ENCODE measurements around the gene ECI2. TPM values are rescaled to one million over a fixed set of nuclear protein-coding genes. Genes with fewer than 3 reads are reported as not detected.
A peak's percentile ranks its signal among the peaks of the same experiment; 100 is the strongest.
"Not testable (repeated sequence)": the region's sequence is repeated elsewhere in the genome, so short reads cannot be mapped to it uniquely, and the experiment has no call there.

ECI2 gene
- polyA plus RNA-seq, 3 donors from 2014 or later: 37.0 to 61.3 (median 43.3) TPM

DNA sequence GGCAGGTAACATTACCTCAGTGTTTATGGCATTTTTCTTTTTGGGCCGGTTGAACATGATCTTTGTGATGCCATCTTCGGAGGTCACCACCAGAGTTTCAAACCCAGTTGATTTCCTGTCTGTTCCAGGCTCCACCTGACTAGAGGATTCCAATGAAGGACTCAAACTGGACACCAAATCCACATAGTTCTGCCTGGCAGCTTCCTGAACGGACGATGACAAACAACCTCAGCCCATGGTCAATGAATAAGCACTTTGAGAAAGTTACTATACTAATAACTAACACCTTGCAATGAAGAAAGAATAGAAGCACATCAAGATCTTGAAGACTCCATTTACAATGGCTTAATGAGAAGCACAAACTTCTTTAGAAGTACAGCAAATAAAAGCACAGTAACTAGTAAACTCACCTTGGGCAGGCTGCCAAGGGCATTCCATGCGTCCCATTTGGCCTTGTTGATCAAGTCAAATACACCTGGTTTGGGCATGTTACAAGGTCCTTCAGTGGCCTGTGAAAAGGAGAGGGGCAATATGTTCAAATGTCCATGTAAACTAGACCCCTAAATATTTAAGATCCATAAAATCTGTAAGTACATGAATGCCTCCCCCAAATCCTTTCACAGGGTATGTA, 4.9 kb downstream of the ECI2 start:
- peaks cover 16 to 21% of the 10 kb centered on the region in 2 donors for H3K4me1 Mint-ChIP-seq
- no peak for DNase-seq
- H3K36me3 Mint-ChIP-seq: peaks cover 22 to 59% (median 29%) of the 10 kb centered on the region in 3 donors
- H3K27me3 Mint-ChIP-seq (ENCODE audit: low read depth in 3 of 3): peaks cover 0 to 6% (median 3%) of the 10 kb centered on the region in 3 donors
- H3K4me3 Mint-ChIP-seq: no peak overlapping the region
- H3K27ac Mint-ChIP-seq: no peak overlapping the region
- H3K9me3 Mint-ChIP-seq: no peaks in the 10 kb centered on the region

DNA sequence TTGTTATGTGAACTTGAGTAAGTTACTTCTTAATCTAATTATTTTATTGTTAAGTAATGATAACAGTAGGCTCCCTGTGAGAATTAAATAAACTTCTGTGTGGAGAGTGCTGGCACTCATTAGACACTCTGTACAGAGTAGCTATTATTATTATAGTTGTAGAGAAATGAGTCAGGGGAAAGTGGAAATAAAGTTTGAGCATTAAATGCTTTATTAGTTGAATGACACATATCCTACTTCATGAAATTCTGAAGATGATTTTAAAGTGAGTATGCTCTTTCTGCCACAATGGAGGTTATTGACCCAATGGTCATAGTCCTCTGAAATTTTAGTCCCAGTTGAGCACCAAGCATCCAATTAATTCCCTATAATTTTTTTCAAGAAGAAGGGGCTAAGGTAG, 5.9 kb downstream of the ECI2 start:
- Mint-ChIP-seq H3K9me3 (no peaks in the 10 kb centered on the region), H3K4me1 (peaks cover 12 to 16% of the 10 kb centered on the region in 2 donors), H3K27ac (no peak overlapping the region), H3K4me3 (no peak overlapping the region), H3K27me3 (ENCODE audit: low read depth in 3 of 3) (peaks cover 0 to 4% (median 3%) of the 10 kb centered on the region in 3 donors), H3K36me3 (peaks cover 30 to 68% (median 35%) of the 10 kb centered on the region in 3 donors)
- no peak for DNase-seq

DNA sequence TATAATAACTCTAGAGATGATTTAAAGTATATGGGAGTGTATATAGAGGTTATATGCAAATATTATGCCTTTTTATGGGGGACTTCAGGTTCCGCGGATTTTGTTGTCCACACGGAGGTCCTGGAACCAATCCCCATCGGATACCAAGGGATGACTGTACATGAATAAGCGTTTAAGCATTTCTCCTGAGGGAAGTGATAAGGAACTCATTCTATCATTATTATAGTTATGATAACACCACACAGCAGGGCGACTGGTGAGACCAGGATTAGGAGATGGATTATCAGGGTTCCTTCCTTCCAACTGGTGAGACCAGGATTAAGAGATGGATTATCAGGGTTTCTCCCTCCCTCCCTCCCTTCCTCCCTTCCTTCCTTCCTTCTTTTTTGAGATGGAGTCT, 6.6 kb downstream of the ECI2 start:
- H3K4me3 Mint-ChIP-seq: no peak overlapping the region
- peaks cover 35 to 71% (median 35%) of the 10 kb centered on the region in 3 donors for H3K36me3 Mint-ChIP-seq
- no peaks in the 10 kb centered on the region for H3K9me3 Mint-ChIP-seq
- DNase-seq: no peak
- H3K27me3 Mint-ChIP-seq (ENCODE audit: low read depth in 3 of 3): no peaks in the 10 kb centered on the region
- no peak overlapping the region for H3K27ac Mint-ChIP-seq
- peaks cover 5 to 10% of the 10 kb centered on the region in 2 donors for H3K4me1 Mint-ChIP-seq

DNA sequence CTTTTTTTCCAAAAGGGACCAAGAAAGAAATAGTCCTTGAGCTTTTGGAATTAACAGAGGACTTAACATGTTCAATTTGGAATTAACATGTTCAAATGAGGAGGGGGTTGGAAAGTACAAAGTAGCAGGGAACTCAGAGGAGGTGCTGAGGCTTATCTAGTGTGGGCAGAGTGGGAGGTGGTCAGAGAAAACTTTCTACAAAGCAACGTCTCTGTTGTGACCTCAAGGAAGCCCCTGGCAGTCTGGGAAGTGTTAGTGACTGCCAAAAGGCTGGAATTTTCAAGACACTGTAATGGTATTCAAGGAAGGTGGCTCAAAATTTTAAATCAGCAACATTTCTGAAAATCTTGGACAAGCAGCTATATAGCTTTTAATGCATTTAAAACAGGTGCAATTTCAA, 7.3 kb downstream of the ECI2 start:
- Mint-ChIP-seq H3K27ac (no peak overlapping the region), H3K4me1 (peaks cover 2 to 3% of the 10 kb centered on the region in 2 donors), H3K36me3 (peaks cover 34 to 69% (median 35%) of the 10 kb centered on the region in 3 donors), H3K27me3 (ENCODE audit: low read depth in 3 of 3) (no peaks in the 10 kb centered on the region), H3K9me3 (no peaks in the 10 kb centered on the region), H3K4me3 (no peak overlapping the region)
- DNase-seq: no peak

DNA sequence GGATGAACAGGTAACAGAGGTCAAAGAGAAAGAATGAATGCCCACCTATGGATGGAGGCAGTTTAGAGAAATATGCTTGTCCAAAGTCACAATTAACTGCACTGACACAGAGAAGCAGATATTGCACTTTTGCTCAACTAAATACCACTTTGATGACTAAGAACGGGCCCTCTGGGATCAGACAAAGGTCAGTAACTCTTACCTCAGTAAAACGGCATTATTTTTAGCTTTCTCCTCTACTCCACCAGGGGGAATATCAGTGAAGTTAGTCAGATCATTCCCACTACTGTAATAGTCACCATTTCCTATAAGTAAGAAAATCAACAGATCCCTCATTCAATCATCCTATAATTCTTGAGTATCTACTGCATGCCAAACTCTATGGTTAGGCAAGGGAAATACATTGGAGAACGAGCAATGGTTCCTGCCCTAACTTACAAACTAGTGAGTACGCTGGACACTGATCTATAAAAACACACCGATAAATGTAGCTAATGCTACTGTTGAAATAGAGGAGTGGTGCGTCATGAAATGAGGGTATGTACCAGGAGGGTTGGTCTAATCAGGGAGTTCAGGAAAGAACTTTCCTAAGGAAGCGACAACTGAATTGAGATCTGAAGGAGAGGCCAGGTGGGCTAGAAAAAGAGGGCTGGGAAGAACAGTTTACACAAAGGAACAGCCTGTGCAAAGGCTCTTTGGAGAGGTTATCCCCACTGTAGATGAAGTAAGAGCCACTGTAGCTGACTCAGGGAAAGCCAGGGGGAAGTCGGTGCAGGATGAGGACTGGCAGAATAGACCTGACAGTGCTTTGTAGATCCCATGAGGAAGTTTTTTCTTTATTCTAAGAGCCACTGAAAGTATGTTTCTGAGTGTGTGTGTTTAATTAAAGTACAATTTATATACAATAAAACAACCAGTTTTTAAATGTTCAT, 9.2 kb downstream of the ECI2 start:
- Mint-ChIP-seq H3K36me3 (peaks cover 34 to 68% (median 38%) of the 10 kb centered on the region in 3 donors), H3K27me3 (ENCODE audit: low read depth in 3 of 3) (no peaks in the 10 kb centered on the region), H3K4me1 (no peaks in the 10 kb centered on the region), H3K4me3 (no peak overlapping the region), H3K9me3 (no peaks in the 10 kb centered on the region), H3K27ac (no peak overlapping the region)
- no peak for DNase-seq

DNA sequence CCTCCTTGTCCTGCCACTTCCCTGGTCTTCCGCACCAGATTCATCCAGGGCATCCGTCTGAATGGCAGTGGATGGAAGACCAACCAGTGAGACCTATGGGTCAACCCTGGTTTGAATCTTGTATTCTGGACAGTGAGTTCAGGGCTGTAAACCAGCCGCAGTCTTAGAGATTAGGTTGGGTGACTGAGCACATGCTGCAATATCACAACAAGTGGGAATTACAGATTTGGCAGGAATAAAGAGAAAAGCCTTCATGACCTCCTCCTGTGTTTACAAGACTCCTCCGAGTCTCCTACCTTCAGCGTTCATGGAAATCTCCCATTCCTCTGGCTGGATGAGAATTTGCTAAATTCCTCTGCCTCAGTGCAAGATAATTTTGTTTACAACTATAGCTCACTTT, 9.9 kb downstream of the ECI2 start:
- H3K4me1 Mint-ChIP-seq: no peaks in the 10 kb centered on the region
- no peak overlapping the region for H3K4me3 Mint-ChIP-seq
- no peaks in the 10 kb centered on the region for H3K27me3 Mint-ChIP-seq (ENCODE audit: low read depth in 3 of 3)
- no peak for DNase-seq
- no peaks in the 10 kb centered on the region for H3K9me3 Mint-ChIP-seq
- no peak overlapping the region for H3K27ac Mint-ChIP-seq
- H3K36me3 Mint-ChIP-seq: peaks cover 39 to 75% (median 42%) of the 10 kb centered on the region in 3 donors

DNA sequence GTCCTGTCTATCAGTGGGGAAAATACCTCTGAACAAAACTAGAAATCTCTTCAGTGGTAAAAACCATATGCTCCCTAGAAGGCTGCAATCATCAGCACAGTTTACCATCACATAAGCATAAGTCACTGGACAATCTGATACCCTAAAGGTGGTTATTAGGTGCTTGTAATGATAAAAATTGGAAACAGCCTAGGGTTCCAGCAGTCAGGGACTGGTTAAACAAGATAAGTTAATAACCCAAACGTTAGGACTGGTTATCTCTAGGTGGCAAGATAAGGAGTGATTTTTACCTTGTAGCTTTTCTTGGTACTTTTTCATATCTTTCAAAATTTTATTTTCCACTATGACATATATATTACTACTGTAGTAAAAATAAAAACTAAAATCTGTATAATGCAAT, 11.0 kb downstream of the ECI2 start:
- no peak for DNase-seq
- H3K4me3 Mint-ChIP-seq: no peak overlapping the region
- no peak overlapping the region for H3K27ac Mint-ChIP-seq
- H3K27me3 Mint-ChIP-seq (ENCODE audit: low read depth in 3 of 3): no peaks in the 10 kb centered on the region
- H3K4me1 Mint-ChIP-seq: no peaks in the 10 kb centered on the region
- no peaks in the 10 kb centered on the region for H3K9me3 Mint-ChIP-seq
- peaks cover 34 to 71% (median 40%) of the 10 kb centered on the region in 3 donors for H3K36me3 Mint-ChIP-seq

DNA sequence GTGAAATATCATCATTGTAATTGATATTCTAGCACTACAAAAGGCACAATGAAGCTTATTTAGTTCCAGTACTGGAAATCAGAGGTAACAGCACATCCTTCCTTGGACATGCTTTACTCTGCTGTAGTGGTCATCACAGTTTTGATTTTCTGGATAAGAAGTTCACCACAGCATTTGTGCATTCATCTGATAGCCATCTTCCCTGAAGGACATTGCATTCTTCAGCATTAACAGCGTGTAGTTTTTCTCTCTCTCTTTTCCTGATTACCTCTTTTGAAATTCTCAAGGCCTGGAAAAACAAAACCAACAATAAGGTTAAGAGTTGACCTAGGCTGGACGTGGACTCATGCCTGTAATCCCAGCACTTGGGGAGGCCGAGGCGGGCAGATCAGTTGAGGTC, 19.6 kb downstream of the ECI2 start:
- peaks cover 34 to 44% (median 43%) of the 10 kb centered on the region in 3 donors for H3K36me3 Mint-ChIP-seq

DNA sequence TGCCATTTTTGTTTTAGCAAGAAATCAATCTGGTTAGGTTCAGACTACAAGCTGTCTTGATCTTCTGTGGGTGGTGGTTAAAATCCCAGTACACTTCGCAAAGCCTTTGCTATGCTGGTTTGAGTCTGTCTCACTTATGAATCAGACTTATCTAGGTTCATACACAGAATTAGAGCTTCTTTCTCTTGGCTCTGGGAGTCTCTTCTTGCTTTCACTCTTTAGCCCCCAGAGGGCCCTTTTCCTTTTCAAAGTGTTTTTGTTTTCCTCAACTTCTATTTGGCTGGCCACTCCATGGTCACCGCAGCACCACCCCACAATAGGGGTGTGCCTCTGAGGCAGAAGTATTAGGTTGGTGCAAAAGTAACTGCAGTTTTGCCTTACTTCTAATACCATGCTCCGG, 21.3 kb downstream of the ECI2 start:
- Mint-ChIP-seq H3K27ac (no peak overlapping the region), H3K27me3 (ENCODE audit: low read depth in 3 of 3) (peaks cover 0 to 3% (median 0%) of the 10 kb centered on the region in 3 donors), H3K4me3 (no peak overlapping the region), H3K36me3 (peaks cover 29 to 36% (median 33%) of the 10 kb centered on the region in 3 donors), H3K9me3 (peaks cover 0 to 8% (median 3%) of the 10 kb centered on the region in 6 donors), H3K4me1 (no peaks in the 10 kb centered on the region)
- no peak for DNase-seq

More for the DNA sequence above, 19.6 kb downstream of the ECI2 start:
- peaks cover 0 to 3% (median 0%) of the 10 kb centered on the region in 3 donors for H3K27me3 Mint-ChIP-seq (ENCODE audit: low read depth in 3 of 3)
- peaks cover 0 to 8% (median 3%) of the 10 kb centered on the region in 6 donors for H3K9me3 Mint-ChIP-seq
- H3K27ac Mint-ChIP-seq: no peak overlapping the region
- H3K4me3 Mint-ChIP-seq: no peak overlapping the region
- no peak for DNase-seq
- no peaks in the 10 kb centered on the region for H3K4me1 Mint-ChIP-seq

DNA sequence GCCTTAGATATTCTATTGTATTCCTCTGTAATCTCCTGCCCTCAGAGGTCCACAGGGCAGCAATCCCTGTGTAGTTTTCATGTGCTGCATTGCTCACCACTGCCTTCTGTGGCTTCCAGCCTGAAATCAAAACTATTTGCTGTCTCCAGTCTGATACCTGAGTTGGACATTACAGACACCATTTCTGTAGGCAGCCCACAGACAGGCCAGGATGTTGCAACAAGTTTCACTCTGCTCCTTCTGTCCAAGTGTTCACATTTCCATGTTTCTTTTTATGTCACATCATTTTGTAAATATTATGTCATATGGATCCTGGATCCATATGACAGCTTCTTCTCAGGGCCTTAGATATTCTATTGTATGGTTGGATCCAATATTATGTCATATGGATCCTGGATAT, 21.7 kb downstream of the ECI2 start:
- H3K27me3 Mint-ChIP-seq (ENCODE audit: low read depth in 3 of 3): peaks cover 0 to 3% (median 0%) of the 10 kb centered on the region in 3 donors
- H3K27ac Mint-ChIP-seq: no peak overlapping the region
- H3K4me1 Mint-ChIP-seq: no peaks in the 10 kb centered on the region
- H3K9me3 Mint-ChIP-seq: peaks cover 0 to 8% (median 3%) of the 10 kb centered on the region in 6 donors
- H3K4me3 Mint-ChIP-seq: no peak overlapping the region
- DNase-seq: no peak
- peaks cover 29 to 34% (median 33%) of the 10 kb centered on the region in 3 donors for H3K36me3 Mint-ChIP-seq

DNA sequence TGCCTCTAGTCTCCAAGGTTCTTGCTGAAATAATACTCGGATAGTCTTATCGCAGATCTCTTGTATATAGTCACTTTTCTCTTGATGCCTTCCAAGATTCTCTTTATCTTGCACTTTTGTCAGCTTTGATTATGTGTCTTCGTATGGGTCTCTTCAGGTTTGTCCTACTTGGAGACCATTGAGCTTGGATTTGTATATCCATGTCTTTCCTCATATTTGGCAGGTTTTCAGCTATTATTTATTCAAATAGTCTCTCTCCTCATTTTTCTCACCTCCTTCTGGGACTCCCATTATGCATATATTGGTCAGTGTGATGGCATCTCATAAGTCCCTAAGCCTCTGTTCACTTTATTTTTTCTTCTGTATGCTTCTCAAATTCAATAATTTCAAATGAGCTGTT, 23.0 kb downstream of the ECI2 start:
- Mint-ChIP-seq H3K36me3 (peaks cover 26 to 30% (median 30%) of the 10 kb centered on the region in 3 donors), H3K4me1 (no peaks in the 10 kb centered on the region), H3K4me3 (no peak overlapping the region), H3K27ac (no peak overlapping the region), H3K9me3 (peaks cover 0 to 8% (median 3%) of the 10 kb centered on the region in 6 donors), H3K27me3 (ENCODE audit: low read depth in 3 of 3) (peaks cover 0 to 3% (median 0%) of the 10 kb centered on the region in 3 donors)
- DNase-seq: no peak

DNA sequence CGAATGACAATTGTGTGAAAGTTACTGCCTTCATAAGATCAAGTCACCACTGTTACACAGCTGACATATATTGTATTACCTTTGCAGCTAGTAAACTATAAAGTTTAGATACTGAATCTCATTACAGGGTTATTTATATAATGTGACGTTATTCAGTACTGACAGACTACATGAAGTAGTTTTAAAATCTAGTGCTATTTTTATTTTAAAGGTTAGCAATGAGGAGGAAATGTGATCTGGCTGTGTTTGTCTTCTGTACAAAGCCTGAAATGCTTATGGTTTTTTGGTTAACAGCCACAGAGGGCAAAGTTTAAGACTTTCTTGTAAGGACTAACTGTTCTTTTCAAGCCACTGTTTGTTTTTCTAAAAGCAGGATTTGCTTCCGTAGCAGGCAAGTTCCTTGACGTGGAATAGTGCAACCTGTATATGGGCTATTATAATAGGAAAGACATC, 26.0 kb downstream of the ECI2 start:
- H3K36me3 Mint-ChIP-seq; H3K27ac Mint-ChIP-seq; H3K27me3 Mint-ChIP-seq (ENCODE audit: low read depth in 3 of 3); H3K4me3 Mint-ChIP-seq; H3K9me3 Mint-ChIP-seq; H3K4me1 Mint-ChIP-seq: not testable (repeated sequence)
- DNase-seq: peak in 1 of 3 donors; percentile 15

DNA sequence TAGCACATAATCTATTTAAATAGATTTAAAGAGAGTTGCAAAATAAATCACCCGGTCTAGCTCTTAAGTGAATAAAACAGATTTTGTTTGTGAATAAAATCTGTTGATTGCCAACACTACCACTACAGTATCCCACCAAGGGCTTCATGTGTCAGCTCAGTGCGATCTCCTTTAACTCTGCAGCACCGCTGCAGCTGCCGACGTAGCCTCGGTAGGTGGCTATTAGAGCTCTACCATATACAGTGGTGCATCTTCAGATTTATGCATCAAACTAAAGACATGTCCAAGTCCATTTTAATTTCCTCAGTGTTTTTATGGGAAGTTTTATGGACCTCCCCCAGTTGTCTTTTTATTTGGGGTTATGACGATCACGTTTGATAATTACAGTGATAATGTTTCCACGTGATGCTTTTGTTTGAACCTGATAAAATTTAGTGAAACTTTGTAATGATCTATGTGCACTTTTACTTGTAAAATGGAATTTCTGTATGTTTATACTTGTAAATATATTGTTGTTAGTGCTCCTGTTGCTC, 26.7 kb downstream of the ECI2 start:
- H3K27ac Mint-ChIP-seq: no peak overlapping the region
- DNase-seq: no peak
- peaks cover 0 to 6% (median under 1%) of the 10 kb centered on the region in 6 donors for H3K9me3 Mint-ChIP-seq
- peaks cover 0 to 6% (median 2%) of the 10 kb centered on the region in 3 donors for H3K27me3 Mint-ChIP-seq (ENCODE audit: low read depth in 3 of 3)
- H3K4me1 Mint-ChIP-seq: no peaks in the 10 kb centered on the region
- H3K4me3 Mint-ChIP-seq: no peak overlapping the region
- H3K36me3 Mint-ChIP-seq: peaks cover 1 to 3% (median 3%) of the 10 kb centered on the region in 3 donors

DNA sequence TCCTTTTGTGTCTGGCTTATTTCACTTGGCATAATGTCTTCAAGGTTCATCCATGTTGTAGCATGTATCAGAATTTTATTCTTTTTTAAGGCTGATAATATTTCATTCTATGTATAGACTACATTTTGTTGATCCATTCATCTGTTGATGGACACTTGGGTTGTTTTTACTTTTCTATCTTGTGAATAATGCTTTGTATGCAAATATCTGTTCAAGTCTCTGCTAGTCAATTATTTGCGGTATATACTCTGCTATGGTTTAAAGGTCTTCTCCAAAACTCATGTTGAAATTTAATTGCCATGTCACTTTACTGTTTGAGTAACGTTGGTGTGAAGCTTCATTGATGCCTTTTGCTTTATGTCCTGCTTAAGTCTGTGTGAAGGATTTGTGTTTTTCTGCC, 27.5 kb downstream of the ECI2 start:
- H3K27me3 Mint-ChIP-seq (ENCODE audit: low read depth in 3 of 3): peaks cover 0 to 6% (median 2%) of the 10 kb centered on the region in 3 donors
- H3K27ac Mint-ChIP-seq: no peak overlapping the region
- DNase-seq: no peak
- peaks cover 0 to 4% (median 0%) of the 10 kb centered on the region in 6 donors for H3K9me3 Mint-ChIP-seq
- no peaks in the 10 kb centered on the region for H3K4me1 Mint-ChIP-seq
- no peaks in the 10 kb centered on the region for H3K36me3 Mint-ChIP-seq
- H3K4me3 Mint-ChIP-seq: no peak overlapping the region
